Suprapubic skin (tissue), 3 donors: ENCODE measurements around the gene RCOR2.

ENCODE experiments used
- CTCF ChIP-seq, 2 donors: fragments of 200-600 bp in 1 of 2; fragments of 450-650 bp in 1 of 2; sonication (generic) in 1 of 2; IDR thresholded peaks; one replicate each; pipeline ENCODE4 v1.5.1; 2016 to 2019; ENCODE audit warnings: antibody characterized with exemption in 2 of 2, mild to moderate bottlenecking in 1 of 2, moderate library complexity in 1 of 2
- POLR2A ChIP-seq, 2 donors: fragments of 450-650 bp; IDR thresholded peaks; one replicate each; pipeline ENCODE4 v1.6.1; 2017; ENCODE audit warnings: antibody characterized with exemption in 2 of 2, mild to moderate bottlenecking in 2 of 2, moderate library complexity in 2 of 2

DNA sequence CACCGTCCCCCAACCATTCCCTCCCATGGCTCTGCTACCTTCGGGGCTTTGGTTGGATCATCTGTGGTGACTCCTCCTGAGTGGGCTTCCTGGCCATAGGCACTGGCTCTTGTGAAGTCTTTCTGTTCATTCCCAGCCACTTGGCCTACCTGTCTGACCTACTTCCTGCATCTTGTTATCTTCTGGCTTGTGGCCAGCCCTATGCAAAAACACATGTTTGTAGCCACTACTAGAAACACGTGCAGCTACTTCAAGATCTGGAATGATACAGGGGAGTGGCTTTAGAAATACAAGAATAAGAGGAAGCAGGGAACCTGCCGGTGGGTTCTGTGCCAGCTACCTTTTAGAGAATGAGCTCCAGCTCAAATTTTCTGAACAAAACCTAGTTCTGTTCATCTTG is 20.9 kb downstream of the RCOR2 start:
- TF ChIP-seq CTCF (IDR thresholded peaks at IDR 0.05) (no peak), POLR2A (IDR thresholded peaks at IDR 0.05) (no peak)
